CD4-positive, alpha-beta T cell treated with Interleukin-17A for 4 hours (primary cell): ENCODE data around the gene NUB1.

Experiments
- DNase-seq: peaks from one replicate; pipeline ENCODE4 v3.0.0-alpha.2; 2020; ENCODE audit warnings: mixed read lengths

The NUB1 gene

DNA sequence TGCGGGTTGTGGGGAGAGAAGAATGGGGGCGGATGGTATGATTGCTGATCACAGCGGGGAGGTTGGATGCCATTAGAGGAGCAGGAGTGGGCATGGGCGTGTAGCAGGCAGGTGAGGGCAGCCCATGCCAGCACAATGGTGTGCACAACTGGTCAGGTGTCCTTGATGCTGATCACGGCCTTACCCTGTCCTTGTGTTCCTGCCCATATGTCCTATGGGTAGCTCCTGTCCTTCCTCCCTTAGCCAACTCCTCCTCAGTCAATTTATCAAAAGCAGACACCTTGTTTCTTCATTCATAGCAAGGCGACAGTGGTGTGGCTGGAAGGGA is 37.5 kb downstream of the NUB1 start:
- DNase-seq = no peak

DNA sequence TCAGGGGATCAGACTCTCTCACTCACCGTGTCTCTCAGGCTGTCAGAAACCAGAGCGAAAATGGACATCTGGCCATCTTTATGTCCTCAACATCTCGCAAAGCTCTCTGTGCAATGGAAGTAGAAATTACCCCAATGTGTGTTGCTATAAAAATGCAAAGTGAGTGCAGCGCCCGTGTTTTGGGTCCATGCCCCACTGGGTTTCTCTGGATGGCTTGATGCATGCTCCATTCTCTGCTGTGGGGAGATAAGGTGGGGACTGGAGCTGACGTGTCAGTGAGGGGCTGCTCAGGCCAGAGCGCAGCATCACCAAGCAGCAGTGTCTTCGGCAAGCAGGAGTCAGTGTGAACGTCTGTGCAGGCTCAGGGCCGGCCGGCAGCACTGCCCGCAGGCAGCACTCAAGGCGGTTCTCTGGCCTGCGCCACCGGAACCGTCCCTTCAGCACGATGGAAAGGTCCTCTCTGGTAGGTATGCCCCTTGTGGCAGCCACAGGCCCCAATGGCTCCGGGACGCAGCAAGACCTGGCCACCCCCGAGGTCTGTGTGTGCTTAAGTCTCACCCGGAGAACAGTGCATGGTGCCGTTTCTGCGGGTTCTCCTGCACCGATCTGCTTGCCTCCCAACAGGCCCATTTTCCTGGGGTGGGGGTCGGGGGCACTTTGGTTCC is 38.1 kb downstream of the NUB1 start:
- DNase-seq = no peak

GRCh38 chr7:151380199-151381097 is 38.8 kb downstream of the NUB1 start:
- DNase-seq = no peak

DNA sequence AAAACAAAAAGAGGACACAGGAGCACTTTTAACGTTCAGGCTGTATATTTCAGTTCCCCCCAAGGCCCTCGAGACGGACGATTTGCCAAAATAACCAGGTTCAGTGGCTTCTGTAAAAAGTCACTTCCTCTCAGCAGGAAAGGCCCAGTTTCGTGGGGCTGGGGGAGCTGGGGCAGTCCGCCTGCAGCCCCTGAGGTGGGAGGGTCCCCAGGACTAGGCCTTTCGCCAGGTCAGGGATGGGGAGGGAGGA is 39.4 kb downstream of the NUB1 start:
- DNase-seq = no peak

- DNase-seq = peak; percentile 56
Observed at GRCh38 chr7:151381348-151382078, 39.9 kb downstream of the NUB1 start.

- DNase-seq = peak; percentile 29
Observed at GRCh38 chr7:151382079-151382885, 40.7 kb downstream of the NUB1 start.

DNA sequence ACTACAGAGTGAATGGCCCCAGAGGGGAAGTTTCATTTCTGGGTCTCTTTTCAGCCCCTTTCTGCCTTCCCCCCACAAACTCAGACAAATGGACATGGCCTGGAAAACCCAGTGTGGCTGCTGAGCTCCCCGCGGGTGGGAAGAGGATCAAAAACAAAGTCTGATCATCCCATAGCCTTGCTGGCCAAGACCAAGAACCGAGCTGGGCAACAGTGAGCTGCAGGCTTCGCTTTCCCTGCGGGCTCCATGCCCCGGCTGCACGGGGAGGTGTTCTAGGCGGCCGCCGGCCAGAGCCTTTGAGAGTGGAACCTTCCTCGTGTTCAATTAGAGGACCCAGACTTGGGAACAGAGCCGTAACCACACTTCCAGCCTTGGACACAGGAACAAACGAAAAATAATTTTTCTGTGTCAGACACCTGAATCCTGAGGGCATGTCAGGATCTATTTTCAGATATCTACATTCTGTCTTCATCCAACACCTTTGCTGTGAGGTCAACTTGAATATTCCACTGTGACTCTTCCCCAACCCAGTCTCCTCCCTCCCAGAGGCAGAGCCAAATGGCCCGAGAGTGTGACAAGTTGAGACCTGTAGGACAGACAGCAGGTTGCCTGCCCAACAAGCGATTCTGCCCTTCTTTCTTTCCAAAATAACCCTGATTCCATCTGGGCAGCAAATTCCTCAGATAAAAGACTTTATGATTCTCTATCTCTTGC is 42.2 kb downstream of the NUB1 start:
- DNase-seq = no peak

DNA sequence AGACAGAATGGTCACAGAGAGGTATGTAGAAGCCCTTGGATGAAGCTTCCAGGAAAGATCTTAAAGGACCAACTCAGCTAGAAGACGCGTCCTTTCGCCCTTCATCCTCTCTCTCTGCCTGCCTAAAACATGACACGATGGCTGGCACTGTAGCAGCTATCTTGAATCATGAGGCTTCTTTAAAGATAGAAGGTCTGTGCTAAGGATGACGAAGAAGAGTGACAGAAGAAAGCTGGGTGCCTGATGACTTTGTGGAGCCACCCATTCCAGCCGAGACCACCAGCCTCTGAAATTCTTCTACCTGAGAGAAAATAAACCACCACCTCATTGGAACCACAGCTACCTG is 42.7 kb downstream of the NUB1 start:
- DNase-seq = no peak

DNA sequence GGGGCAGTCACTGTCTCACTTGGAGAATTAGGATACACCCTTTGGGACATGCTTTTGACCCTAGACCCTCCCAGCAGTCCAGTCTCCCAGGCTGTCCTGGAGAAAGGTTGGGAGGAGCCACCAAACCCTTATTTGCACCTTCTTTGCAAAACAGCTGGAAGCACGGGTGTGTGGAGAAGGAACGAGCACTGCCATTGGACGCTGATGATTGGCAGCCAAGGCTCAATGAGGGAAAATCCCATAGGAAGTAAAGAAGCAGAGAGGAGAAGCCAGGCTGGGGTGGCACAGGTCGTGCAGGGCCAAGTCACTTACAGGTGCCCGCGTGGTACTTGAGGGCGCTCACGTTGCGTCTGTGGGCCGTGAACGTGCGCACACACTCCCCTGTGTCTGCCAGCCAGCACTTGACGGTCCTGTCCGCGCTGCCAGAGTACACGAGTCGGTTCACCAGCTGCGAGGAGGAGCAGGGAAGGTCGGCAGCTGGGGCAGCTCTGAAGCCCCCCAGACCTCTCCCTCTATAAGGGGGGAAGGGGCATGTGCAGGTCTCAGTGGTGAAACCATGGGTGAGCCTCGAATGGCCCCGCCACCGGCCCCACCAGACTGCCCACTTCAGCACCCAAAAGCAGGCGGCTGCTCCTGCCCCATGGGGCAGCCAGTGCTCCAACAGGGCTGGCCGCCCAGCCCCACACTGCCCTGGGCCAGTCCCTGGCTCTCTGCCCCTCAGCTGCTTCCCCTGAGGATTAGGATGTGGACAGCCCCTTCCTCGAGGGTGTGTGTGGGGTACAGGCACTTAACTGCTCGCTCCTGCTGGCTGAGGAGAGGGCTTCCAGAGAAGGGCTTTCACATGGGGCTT is 43.4 kb downstream of the NUB1 start:
- no peak for DNase-seq

DNA sequence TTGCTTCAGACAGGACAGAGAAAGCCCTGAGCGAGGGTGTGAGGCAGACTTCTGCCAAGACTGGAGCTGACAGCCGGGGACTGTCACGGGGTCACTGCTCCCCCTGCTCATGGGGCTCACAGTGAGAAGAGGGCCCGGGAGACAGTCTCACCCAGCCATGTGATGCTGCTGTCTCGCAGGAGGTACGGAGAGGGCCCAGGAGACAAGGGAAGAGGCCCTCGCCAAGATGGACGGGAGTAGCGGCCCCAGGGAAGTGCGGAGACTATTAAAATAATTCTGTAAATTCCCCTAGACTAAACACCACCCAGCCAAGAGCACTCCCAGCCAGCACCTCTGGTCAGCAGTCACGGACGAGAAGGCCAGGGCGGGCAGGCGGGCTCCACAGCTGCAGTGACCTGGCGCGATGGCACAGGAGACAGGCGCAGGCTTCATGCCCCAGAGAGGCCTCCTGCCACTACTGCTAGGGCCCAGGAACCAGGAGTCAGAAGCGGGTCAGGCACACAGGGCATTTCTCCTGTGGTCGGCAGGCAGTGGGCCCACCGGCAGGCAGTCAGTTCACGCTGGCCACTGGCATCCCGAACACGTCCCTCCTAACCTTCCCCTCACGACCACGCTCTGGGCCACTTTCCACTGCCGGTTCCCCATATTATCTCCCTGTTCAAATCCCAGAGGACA is 44.2 kb downstream of the NUB1 start:
- DNase-seq = no peak

- no peak for DNase-seq
Observed at GRCh38 chr7:151386301-151387160, 44.9 kb downstream of the NUB1 start.

GRCh38 chr7:151387161-151388006 is 45.8 kb downstream of the NUB1 start:
- no peak for DNase-seq

DNA sequence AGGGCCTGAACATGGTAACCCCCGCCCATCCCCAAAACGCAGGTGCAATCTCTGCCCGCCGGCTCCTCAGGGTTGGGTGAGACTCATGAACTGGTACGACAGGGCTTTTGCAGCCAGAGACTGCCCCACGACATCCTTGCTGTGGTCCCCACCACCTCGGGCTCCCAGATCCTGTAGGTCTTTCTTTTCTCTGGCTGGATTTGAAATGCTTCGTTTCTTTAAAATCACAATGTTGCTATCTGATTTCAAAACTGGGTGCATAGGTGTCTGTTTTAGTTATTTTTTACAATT is 46.3 kb downstream of the NUB1 start:
- DNase-seq = no peak

GRCh38 chr7:151388430-151388829 is 46.8 kb downstream of the NUB1 start:
- DNase-seq = no peak

DNA sequence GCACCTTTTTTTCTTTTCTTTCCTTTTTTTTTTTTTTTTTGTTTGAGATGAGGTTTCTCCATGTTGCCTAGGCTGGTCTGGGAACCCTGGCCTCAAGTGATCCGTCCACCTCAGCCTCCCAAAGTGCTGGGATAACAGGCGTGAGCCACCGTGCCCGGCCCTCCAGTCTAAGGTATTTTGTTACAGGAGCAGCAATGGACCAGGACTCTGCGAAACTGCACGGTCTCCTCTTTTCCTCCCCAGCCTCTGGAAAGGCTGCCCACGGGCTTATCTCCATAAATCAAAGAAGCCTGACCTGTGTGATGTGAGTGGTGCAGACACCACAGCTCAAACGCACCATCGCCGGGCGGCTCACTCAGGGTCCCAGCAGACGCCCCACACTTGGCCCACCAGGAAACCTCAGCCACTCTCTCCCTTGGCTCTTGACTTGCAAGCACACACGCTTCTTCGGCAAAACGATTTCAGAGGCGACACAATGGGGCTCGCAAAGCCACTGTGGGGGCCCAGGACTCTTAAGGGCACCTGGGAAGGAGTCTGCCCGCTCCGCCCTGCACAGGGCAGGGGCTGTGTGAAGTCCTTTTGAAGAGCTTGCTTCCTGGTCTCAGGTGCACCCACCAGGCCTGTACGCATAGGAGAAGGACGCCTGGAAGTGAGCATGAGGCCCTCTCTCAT is 47.6 kb downstream of the NUB1 start:
- DNase-seq = no peak

DNA sequence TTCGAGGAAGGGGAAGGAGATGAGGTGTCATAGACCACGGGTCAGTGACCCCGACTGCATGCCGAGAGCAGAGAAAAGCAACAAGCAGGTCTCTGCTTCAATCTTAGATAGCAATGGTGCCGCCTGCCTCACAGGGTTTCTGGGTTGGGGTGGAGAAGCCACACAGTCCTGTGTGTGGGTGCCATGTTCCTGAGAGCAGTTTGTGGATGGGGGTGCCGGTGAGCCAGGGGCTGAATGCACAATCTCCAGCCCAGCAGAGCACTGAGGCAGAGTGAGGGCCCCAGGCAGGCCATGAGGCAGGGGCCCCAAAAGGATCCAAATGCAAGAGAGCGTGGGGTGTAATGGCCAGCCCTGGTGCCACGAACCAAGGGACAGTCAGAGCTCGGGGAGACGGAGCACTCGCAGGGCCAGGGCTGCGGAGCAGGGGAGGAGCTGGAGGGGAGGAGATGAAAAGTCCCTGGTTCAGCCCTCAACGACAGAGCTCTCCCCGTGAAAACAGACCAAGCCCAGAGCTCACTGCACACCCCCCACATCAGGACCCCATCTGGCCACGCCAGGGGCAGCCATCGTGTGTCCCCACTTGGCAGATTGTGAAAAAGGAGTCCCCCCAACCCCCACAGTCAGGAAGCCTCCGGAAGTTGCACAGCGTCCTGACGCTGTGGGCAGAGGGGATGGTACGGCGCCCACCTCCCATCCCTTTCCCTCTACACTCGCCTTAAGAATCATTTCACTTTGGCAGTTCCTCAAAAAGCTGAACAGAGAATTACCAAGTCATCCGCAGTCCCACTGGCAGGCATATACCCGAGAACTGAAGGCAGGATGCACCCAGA is 48.4 kb downstream of the NUB1 start:
- DNase-seq = no peak

- no peak for DNase-seq
Observed at GRCh38 chr7:151390598-151391357, 49.2 kb downstream of the NUB1 start.
